Lower leg skin (tissue), 3 donors: ENCODE measurements around the gene P2RY11.

Source experiments
- CTCF ChIP-seq, 3 donors: fragments of 450-650 bp; IDR thresholded peaks; one replicate each; pipeline ENCODE4 v1.5.1; 2016; ENCODE audit warnings: antibody characterized with exemption in 3 of 3, mild to moderate bottlenecking in 3 of 3, moderate library complexity in 2 of 3
- POLR2A ChIP-seq, 2 donors: fragments of 450-650 bp; IDR thresholded peaks; one replicate each; pipeline ENCODE4 v1.6.1; 2016 to 2017; ENCODE audit warnings: antibody characterized with exemption in 2 of 2, mild to moderate bottlenecking in 1 of 2, moderate library complexity in 1 of 2

DNA sequence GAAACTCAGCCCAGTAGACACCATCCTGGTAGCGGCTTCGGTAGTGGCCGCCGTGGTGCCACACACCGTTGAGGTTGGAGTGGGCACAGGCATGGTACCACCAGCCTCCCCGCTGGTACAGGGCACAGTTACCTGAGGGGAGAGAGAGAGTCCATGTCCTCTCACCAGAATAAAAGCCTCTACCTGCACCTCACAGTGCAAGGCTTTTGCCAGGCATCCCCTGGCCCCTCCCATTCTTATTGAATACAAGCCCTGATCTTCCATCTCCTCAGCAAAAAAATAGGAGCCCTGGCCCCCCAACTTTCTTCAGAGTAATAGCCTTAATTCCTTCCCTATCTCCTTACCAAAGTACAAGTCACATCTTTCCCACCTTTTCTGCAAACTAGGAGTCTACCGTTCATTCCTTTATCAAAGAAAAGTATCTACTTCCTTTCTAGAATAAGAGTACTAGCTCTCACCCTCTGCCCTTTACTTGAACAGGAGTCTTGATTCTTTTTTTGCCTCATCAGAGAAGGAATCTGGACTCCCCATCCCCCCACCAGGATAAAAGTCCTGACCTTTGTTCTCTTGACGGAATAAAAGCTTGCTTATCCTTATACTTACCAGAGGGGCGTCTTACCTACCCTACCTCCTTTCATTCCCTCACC is 18.7 kb upstream of the P2RY11 start:
- no peak for TF ChIP-seq CTCF (IDR thresholded peaks at IDR 0.05)
- TF ChIP-seq POLR2A (IDR thresholded peaks at IDR 0.05), result no peak
